ENCODE measurements around the gene KIF18B.

KIF18B gene

GRCh38 chr17:44977814-44978550, 30.4 kb upstream of the KIF18B start:
- H3K36me3 ChIP-seq (ENCODE audit: insufficient read depth, low read length) = no peaks in the 10 kb centered on the region
- H3K4me3 ChIP-seq (ENCODE audit: low read depth, low read length, poor library complexity, severe bottlenecking) = no peak overlapping the region
- H2AFZ ChIP-seq (ENCODE audit: low read length) = no peak overlapping the region
- no peaks in the 10 kb centered on the region for H3K79me2 ChIP-seq (ENCODE audit: insufficient read depth, low read length)
- no peaks in the 10 kb centered on the region for H3F3A ChIP-seq (ENCODE audit: insufficient read depth, low read length)
- H3K9me2 ChIP-seq (ENCODE audit: low read depth, low read length) = no peaks in the 10 kb centered on the region
- no peak overlapping the region for H3K9ac ChIP-seq (ENCODE audit: low read length)
- H3K4me1 ChIP-seq (ENCODE audit: insufficient read depth, low read length, severe bottlenecking) = no peaks in the 10 kb centered on the region
- no peaks in the 10 kb centered on the region for H3K9me3 ChIP-seq (ENCODE audit: low read length)
- peaks cover 21% of the 10 kb centered on the region for H3K27me3 ChIP-seq (ENCODE audit: insufficient read depth, low read length)
- H4K20me1 ChIP-seq (ENCODE audit: insufficient read depth, low read length) = no peaks in the 10 kb centered on the region
- H3K27ac ChIP-seq (ENCODE audit: low read depth, low read length, poor library complexity, severe bottlenecking) = no peak overlapping the region
- TF ChIP-seq EZH2 (IDR thresholded peaks at IDR 0.05; ENCODE audit: borderline replicate concordance, low read length) (no peak), CTCF (IDR thresholded peaks at IDR 0.05; ENCODE audit: low read length) (no peak; the same call in 1 of the 2 replicates)
- H3K4me2 ChIP-seq (ENCODE audit: low read length) = no peak overlapping the region

GRCh38 chr17:44977065-44977464, 29.5 kb upstream of the KIF18B start:
- Histone ChIP-seq H3K27ac (ENCODE audit: low read depth, low read length, poor library complexity, severe bottlenecking) (no peak overlapping the region), H3K4me3 (ENCODE audit: low read depth, low read length, poor library complexity, severe bottlenecking) (no peak overlapping the region), H3K9ac (ENCODE audit: low read length) (no peak overlapping the region), H2AFZ (ENCODE audit: low read length) (no peak overlapping the region), H3K9me2 (ENCODE audit: low read depth, low read length) (no peaks in the 10 kb centered on the region), H3K27me3 (ENCODE audit: insufficient read depth, low read length) (peaks cover 18% of the 10 kb centered on the region), H4K20me1 (ENCODE audit: insufficient read depth, low read length) (no peaks in the 10 kb centered on the region), H3K79me2 (ENCODE audit: insufficient read depth, low read length) (no peaks in the 10 kb centered on the region), H3K36me3 (ENCODE audit: insufficient read depth, low read length) (no peaks in the 10 kb centered on the region), H3K9me3 (ENCODE audit: low read length) (no peaks in the 10 kb centered on the region), H3F3A (ENCODE audit: insufficient read depth, low read length) (no peaks in the 10 kb centered on the region), H3K4me2 (ENCODE audit: low read length) (no peak overlapping the region), H3K4me1 (ENCODE audit: insufficient read depth, low read length, severe bottlenecking) (no peaks in the 10 kb centered on the region)
- no peak for TF ChIP-seq EZH2 (IDR thresholded peaks at IDR 0.05; ENCODE audit: borderline replicate concordance, low read length)
- TF ChIP-seq CTCF (IDR thresholded peaks at IDR 0.05; ENCODE audit: low read length) = peak; percentile 39; the same call in 1 of the 2 replicates

- Histone ChIP-seq H3K4me1 (ENCODE audit: insufficient read depth, low read length, severe bottlenecking) (no peaks in the 10 kb centered on the region), H3F3A (ENCODE audit: insufficient read depth, low read length) (no peaks in the 10 kb centered on the region), H3K4me2 (ENCODE audit: low read length) (no peak overlapping the region), H3K9ac (ENCODE audit: low read length) (no peak overlapping the region), H2AFZ (ENCODE audit: low read length) (no peak overlapping the region), H3K27ac (ENCODE audit: low read depth, low read length, poor library complexity, severe bottlenecking) (no peak overlapping the region), H3K36me3 (ENCODE audit: insufficient read depth, low read length) (no peaks in the 10 kb centered on the region), H3K9me2 (ENCODE audit: low read depth, low read length) (no peaks in the 10 kb centered on the region), H4K20me1 (ENCODE audit: insufficient read depth, low read length) (no peaks in the 10 kb centered on the region), H3K4me3 (ENCODE audit: low read depth, low read length, poor library complexity, severe bottlenecking) (no peak overlapping the region), H3K79me2 (ENCODE audit: insufficient read depth, low read length) (no peaks in the 10 kb centered on the region), H3K27me3 (ENCODE audit: insufficient read depth, low read length) (peaks cover 15% of the 10 kb centered on the region), H3K9me3 (ENCODE audit: low read length) (no peaks in the 10 kb centered on the region)
- TF ChIP-seq EZH2 (IDR thresholded peaks at IDR 0.05; ENCODE audit: borderline replicate concordance, low read length) (no peak), CTCF (IDR thresholded peaks at IDR 0.05; ENCODE audit: low read length) (no peak)
Measured at GRCh38 chr17:44976206-44976605, 28.6 kb upstream of the KIF18B start.
